HepG2 (cell line): Measurements from ENCODE around the gene HNRNPM. TPM values are rescaled to one million over a fixed set of nuclear protein-coding genes. Genes with fewer than 3 reads are reported as not detected.

Experiments used
- ADNP ChIP-seq: sonication (generic); formaldehyde crosslinking; IDR thresholded peaks from 2 replicates; pipeline ENCODE4 v1.4.0; 2020; ENCODE audit warnings: missing genetic modification reagents
- FIP1L1 ChIP-seq: fragments of 200-400 bp; formaldehyde crosslinking; IDR thresholded peaks from 2 replicates; pipeline ENCODE4 v1.6.1; 2018; ENCODE audit warnings: low read depth, mild to moderate bottlenecking, low read length, moderate library complexity, borderline replicate concordance; ENCODE audit not compliant: insufficient read depth
- FOXK2 ChIP-seq: fragments of 450-650 bp; IDR thresholded peaks from 2 replicates; pipeline ENCODE4 v1.6.1; 2016
- HOXA5 ChIP-seq: sonication (generic); formaldehyde crosslinking; IDR thresholded peaks from 2 replicates; pipeline ENCODE4 v1.4.0; 2020; ENCODE audit warnings: missing genetic modification reagents
- IRX3 ChIP-seq: sonication (generic); formaldehyde crosslinking; IDR thresholded peaks from 2 replicates; pipeline ENCODE4 v1.8.1; 2023; ENCODE audit warnings: mild to moderate bottlenecking, low read depth, missing genetic modification reagents, borderline replicate concordance
- KLF11 ChIP-seq: IDR thresholded peaks from 2 replicates; pipeline ENCODE4 v1.6.1; 2016; ENCODE audit warnings: missing compliant biosample characterization
- MBD4 ChIP-seq: IDR thresholded peaks from 2 replicates; pipeline ENCODE4 v1.6.1; 2012; ENCODE audit warnings: low read length, inconsistent platforms, borderline replicate concordance
- NFE2 ChIP-seq: sonication (generic); formaldehyde crosslinking; IDR thresholded peaks from 2 replicates; pipeline ENCODE4 v1.4.0; 2020; ENCODE audit warnings: missing genetic modification reagents
- NFE2L1 ChIP-seq: sonication (generic); formaldehyde crosslinking; IDR thresholded peaks from 2 replicates; pipeline ENCODE4 v1.4.0; 2020; ENCODE audit warnings: missing genetic modification reagents, mild to moderate bottlenecking, borderline replicate concordance
- NR2F2 ChIP-seq: IDR thresholded peaks from 2 replicates; pipeline ENCODE4 v1.6.1; 2012; ENCODE audit warnings: low read depth, inconsistent platforms, borderline replicate concordance
- PITX1 ChIP-seq: sonication (generic); formaldehyde crosslinking; IDR thresholded peaks from 2 replicates; pipeline ENCODE4 v1.5.1; 2020; ENCODE audit warnings: mild to moderate bottlenecking, missing genetic modification reagents
- PRPF4 ChIP-seq: fragments of 200-400 bp; formaldehyde crosslinking; IDR thresholded peaks from 2 replicates; pipeline ENCODE4 v1.6.1; 2016; ENCODE audit warnings: low read length, low read depth; ENCODE audit not compliant: poor library complexity, severe bottlenecking
- SETDB1 ChIP-seq: sonication (generic); formaldehyde crosslinking; IDR thresholded peaks from 2 replicates; pipeline ENCODE4 v1.5.1; 2020; ENCODE audit warnings: missing genetic modification reagents, mild to moderate bottlenecking, borderline replicate concordance
- YY1 ChIP-seq: IDR thresholded peaks from 2 replicates; pipeline ENCODE4 v1.6.1; 2011; ENCODE audit warnings: low read length, low read depth, moderate library complexity, mild to moderate bottlenecking; ENCODE audit not compliant: insufficient read depth, insufficient replicate concordance
- ZFP62 ChIP-seq: sonication (generic); formaldehyde crosslinking; IDR thresholded peaks from 2 replicates; pipeline ENCODE4 v1.4.0; 2020; ENCODE audit warnings: missing genetic modification reagents
- ZMAT3 ChIP-seq: sonication (generic); formaldehyde crosslinking; conservative IDR thresholded peaks from 2 replicates; pipeline ENCODE4 v1.7.0; 2021; ENCODE audit warnings: missing genetic modification reagents
- ZNF33B ChIP-seq: sonication (generic); formaldehyde crosslinking; IDR thresholded peaks from 2 replicates; pipeline ENCODE4 v1.5.1; 2020; ENCODE audit warnings: mild to moderate bottlenecking, missing genetic modification reagents
- ZNF510 ChIP-seq: sonication (generic); formaldehyde crosslinking; IDR thresholded peaks from 2 replicates; pipeline ENCODE4 v1.4.0; 2020; ENCODE audit warnings: low read depth, mild to moderate bottlenecking, missing genetic modification reagents
- ZNF605 ChIP-seq: sonication (generic); formaldehyde crosslinking; IDR thresholded peaks from 2 replicates; pipeline ENCODE4 v1.8.0; 2022; ENCODE audit warnings: mild to moderate bottlenecking, missing genetic modification reagents
- polyA plus RNA-seq, 8 experiments: library from polyadenylated mRNA; depleted of rRNA in 3 of 8; stranded (reverse) in 7 of 8; unstranded in 1 of 8; fragments of >200 nt; fragmentation: Illumina TruSeq in 4 of 8; extraction: Trizol in 4 of 8; gene quantifications; 2 replicates each; pipeline versions ENCODE4 v1.2.1 to v1.2.3, GENCODE V29; 2011 to 2016; ENCODE audit warnings: low read depth in 4 of 8, missing spikeins in 1 of 8, mixed read lengths in 1 of 8; ENCODE audit not compliant: insufficient read depth in 1 of 8
- total RNA-seq, 5 experiments: library from RNA; depleted of rRNA; stranded (reverse); fragments of >200 nt; fragmentation: Illumina TruSeq; extraction: Trizol; gene quantifications; 2 replicates each; pipeline ENCODE4 v1.2.3, GENCODE V29; 2016; ENCODE audit warnings: low read depth in 1 of 5
- TF ChIP-seq, protein P1 (sequence below): sonication (generic); formaldehyde crosslinking; IDR thresholded peaks from 2 replicates; pipeline ENCODE4 v1.8.1; 2022; ENCODE audit warnings: low read depth, mild to moderate bottlenecking, missing genetic modification reagents
- TF ChIP-seq, protein P2 (sequence below): IDR thresholded peaks from 2 replicates; pipeline ENCODE4 v1.6.1; 2016; ENCODE audit warnings: missing genetic modification reagents, missing compliant biosample characterization
- TF ChIP-seq, protein P3 (sequence below): IDR thresholded peaks from 2 replicates; pipeline ENCODE4 v1.4.0; 2020; ENCODE audit warnings: mild to moderate bottlenecking, missing genetic modification reagents
- TF ChIP-seq, protein P4 (sequence below): IDR thresholded peaks from 2 replicates; pipeline ENCODE4 v1.6.1; 2016; ENCODE audit warnings: missing compliant biosample characterization, missing genetic modification reagents, borderline replicate concordance

The HNRNPM gene
- total and polyA plus RNA-seq, 2 of the 13 experiments (the other 11 are each of a cell fraction or from before 2014, with no cell fraction given), result 56.7 to 102 TPM

DNA sequence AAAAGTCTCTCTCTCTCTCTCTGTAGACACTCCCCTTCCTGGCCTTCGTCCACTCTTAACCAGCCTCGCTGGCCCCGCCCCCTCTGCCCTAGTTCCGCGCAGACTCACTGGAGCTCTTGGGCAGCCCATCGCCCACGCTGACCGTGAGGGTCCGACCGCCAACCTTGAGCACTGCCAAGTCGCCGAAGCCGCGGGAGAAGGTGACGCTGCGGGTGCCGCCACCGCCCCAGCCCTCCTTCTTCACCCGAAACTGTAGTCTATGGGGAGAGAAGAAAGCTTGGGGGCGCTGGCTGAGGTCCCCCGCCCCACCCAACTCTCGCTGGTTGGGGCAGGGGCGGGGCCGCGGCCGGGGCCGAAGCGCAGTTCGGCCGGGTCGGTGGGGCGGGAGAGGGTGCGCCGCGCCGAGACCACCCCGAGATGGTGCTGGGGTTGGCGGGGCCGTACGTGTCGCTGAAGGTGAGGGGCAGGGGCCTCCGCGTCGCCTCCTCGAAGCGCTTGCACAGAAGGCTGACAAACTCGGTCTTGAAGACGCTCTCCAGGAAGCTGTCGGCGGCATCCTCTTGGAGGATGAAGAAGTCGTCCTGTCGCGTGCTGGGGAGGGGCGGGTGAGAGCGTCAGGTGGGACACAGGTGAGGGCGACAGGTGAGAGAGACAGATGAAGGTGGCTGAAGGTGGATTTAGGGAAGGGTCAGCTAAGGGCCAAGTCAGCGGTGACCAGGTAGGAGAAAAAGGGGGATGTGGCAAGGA is 81.7 kb downstream of the HNRNPM start (continued):
- no peak for TF ChIP-seq ZMAT3 (CRISPR knock-in tag)
- TF ChIP-seq HOXA5 (CRISPR knock-in tag), result peak; percentile 51; the same call in 1 of the 2 replicates
- no peak for TF ChIP-seq NFE2L1
- TF ChIP-seq NR2F2, result no peak
- TF ChIP-seq MBD4, result no peak
- TF ChIP-seq, protein P1, sequence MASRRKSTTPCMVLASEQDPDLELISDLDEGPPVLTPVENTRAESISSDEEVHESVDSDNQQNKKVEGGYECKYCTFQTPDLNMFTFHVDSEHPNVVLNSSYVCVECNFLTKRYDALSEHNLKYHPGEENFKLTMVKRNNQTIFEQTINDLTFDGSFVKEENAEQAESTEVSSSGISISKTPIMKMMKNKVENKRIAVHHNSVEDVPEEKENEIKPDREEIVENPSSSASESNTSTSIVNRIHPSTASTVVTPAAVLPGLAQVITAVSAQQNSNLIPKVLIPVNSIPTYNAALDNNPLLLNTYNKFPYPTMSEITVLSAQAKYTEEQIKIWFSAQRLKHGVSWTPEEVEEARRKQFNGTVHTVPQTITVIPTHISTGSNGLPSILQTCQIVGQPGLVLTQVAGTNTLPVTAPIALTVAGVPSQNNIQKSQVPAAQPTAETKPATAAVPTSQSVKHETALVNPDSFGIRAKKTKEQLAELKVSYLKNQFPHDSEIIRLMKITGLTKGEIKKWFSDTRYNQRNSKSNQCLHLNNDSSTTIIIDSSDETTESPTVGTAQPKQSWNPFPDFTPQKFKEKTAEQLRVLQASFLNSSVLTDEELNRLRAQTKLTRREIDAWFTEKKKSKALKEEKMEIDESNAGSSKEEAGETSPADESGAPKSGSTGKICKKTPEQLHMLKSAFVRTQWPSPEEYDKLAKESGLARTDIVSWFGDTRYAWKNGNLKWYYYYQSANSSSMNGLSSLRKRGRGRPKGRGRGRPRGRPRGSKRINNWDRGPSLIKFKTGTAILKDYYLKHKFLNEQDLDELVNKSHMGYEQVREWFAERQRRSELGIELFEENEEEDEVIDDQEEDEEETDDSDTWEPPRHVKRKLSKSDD (CRISPR knock-in tag), result no peak
- TF ChIP-seq IRX3, result no peak
- TF ChIP-seq NFE2 (CRISPR knock-in tag), result no peak
- TF ChIP-seq, protein P2, sequence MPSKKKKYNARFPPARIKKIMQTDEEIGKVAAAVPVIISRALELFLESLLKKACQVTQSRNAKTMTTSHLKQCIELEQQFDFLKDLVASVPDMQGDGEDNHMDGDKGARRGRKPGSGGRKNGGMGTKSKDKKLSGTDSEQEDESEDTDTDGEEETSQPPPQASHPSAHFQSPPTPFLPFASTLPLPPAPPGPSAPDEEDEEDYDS (CRISPR knock-in tag), result no peak
- TF ChIP-seq YY1, result no peak
- no peak for TF ChIP-seq PITX1 (CRISPR knock-in tag)
- TF ChIP-seq, protein P3, sequence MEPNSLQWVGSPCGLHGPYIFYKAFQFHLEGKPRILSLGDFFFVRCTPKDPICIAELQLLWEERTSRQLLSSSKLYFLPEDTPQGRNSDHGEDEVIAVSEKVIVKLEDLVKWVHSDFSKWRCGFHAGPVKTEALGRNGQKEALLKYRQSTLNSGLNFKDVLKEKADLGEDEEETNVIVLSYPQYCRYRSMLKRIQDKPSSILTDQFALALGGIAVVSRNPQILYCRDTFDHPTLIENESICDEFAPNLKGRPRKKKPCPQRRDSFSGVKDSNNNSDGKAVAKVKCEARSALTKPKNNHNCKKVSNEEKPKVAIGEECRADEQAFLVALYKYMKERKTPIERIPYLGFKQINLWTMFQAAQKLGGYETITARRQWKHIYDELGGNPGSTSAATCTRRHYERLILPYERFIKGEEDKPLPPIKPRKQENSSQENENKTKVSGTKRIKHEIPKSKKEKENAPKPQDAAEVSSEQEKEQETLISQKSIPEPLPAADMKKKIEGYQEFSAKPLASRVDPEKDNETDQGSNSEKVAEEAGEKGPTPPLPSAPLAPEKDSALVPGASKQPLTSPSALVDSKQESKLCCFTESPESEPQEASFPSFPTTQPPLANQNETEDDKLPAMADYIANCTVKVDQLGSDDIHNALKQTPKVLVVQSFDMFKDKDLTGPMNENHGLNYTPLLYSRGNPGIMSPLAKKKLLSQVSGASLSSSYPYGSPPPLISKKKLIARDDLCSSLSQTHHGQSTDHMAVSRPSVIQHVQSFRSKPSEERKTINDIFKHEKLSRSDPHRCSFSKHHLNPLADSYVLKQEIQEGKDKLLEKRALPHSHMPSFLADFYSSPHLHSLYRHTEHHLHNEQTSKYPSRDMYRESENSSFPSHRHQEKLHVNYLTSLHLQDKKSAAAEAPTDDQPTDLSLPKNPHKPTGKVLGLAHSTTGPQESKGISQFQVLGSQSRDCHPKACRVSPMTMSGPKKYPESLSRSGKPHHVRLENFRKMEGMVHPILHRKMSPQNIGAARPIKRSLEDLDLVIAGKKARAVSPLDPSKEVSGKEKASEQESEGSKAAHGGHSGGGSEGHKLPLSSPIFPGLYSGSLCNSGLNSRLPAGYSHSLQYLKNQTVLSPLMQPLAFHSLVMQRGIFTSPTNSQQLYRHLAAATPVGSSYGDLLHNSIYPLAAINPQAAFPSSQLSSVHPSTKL (CRISPR knock-in tag), result no peak
- no peak for TF ChIP-seq FOXK2
- no peak for TF ChIP-seq PRPF4
- no peak for TF ChIP-seq ZNF510 (CRISPR knock-in tag)
- TF ChIP-seq, protein P4, sequence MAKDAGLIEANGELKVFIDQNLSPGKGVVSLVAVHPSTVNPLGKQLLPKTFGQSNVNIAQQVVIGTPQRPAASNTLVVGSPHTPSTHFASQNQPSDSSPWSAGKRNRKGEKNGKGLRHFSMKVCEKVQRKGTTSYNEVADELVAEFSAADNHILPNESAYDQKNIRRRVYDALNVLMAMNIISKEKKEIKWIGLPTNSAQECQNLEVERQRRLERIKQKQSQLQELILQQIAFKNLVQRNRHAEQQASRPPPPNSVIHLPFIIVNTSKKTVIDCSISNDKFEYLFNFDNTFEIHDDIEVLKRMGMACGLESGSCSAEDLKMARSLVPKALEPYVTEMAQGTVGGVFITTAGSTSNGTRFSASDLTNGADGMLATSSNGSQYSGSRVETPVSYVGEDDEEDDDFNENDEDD (CRISPR knock-in tag), result no peak; the same call in 1 of the 2 replicates
- no peak for TF ChIP-seq KLF11
- TF ChIP-seq FIP1L1, result no peak
- peak; percentile 4; the same call in 1 of the 2 replicates for TF ChIP-seq ZNF605
- TF ChIP-seq ADNP (CRISPR knock-in tag), result no peak
- no peak for TF ChIP-seq SETDB1 (CRISPR knock-in tag)
- no peak for TF ChIP-seq ZNF33B (CRISPR knock-in tag)
- no peak for TF ChIP-seq ZFP62 (CRISPR knock-in tag)
